DMS153 treated with DMSO at 0.1 percent for 48 hours (cell line): ENCODE measurements around the gene MBIP.
"Not testable (repeated sequence)": the region's sequence is repeated elsewhere in the genome, so short reads cannot be mapped to it uniquely, and the experiment has no call there.

ENCODE experiments used
- DNase-seq: peaks from one replicate; lab custom pipeline; 2025; ENCODE audit not compliant: unreplicated experiment; lab: John Stamatoyannopoulos, UW

MBIP gene, protein sequence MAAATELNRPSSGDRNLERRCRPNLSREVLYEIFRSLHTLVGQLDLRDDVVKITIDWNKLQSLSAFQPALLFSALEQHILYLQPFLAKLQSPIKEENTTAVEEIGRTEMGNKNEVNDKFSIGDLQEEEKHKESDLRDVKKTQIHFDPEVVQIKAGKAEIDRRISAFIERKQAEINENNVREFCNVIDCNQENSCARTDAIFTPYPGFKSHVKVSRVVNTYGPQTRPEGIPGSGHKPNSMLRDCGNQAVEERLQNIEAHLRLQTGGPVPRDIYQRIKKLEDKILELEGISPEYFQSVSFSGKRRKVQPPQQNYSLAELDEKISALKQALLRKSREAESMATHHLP

DNA sequence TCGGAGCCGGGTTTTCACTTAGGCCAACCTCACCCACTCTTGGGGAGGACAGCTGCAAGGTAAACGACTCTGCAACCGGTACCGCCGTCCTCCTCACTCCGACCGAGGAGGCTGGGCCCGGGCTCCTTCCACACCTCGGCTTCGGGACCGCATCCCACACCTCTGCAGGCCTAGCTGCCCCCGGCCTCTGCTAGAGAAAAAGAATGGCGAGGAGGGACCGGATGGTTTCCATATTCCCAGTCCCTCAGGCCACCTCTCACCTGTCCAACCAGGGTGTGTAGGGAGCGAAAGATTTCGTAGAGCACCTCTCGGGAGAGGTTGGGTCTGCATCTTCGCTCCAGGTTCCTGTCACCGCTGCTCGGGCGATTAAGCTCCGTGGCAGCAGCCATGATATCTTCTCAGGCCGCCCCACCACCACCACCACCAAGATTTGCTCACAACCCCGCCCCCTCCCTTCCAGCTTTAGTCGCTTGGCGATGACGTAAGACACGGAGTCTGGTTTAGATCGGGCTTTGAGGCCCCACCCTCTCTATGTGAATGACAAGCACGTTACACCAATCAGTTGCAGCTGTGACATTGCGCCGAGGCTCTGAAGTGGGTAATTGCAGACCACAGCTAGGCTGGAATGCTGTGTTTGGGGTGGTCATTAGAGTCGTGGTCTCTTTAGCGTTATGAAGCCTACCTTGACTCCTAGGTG is at the start of gene MBIP:
Gene MBIP, minus strand, starts transcription at position 438 of the 697 bp plus-strand sequence. Its CDS starts 49 bp downstream, at position 389.
- peak; percentile 88 for DNase-seq

DNA sequence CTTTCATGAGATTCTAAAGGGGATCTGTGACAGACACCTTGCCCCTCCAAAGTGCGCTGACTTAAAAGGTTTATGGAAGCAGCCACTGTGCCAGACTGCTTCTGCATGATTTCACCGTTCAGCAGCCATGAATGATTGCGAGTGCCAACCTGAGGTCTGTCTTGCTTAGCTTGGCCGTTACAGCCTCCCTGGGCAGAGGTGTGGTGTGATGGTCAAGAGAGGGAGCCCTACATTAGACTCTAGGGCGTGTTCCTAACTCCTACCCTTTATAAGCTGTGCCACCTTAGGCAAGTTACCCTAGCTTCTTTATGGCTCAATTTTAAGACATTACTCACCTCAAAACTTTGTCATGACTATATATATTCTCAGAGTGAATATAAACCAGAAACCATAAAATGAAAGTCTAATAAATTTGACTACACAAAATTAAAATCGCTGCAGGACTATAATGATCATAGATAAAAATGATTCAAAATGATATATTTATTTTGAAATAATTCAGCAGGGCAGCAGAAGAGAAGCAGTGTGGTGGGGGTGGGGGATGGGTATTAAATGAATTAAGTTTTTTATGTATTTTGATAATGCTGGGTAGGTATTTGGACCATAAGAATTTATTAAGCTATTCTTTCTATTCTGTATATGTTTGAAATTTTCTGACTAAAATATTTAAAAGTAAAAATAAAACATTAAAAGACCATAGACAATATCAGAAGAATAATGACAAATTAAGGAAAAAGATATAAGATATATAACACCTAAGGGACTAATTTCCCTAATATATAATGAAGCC is 47.7 kb upstream of the MBIP start:
- no peak for DNase-seq

DNA sequence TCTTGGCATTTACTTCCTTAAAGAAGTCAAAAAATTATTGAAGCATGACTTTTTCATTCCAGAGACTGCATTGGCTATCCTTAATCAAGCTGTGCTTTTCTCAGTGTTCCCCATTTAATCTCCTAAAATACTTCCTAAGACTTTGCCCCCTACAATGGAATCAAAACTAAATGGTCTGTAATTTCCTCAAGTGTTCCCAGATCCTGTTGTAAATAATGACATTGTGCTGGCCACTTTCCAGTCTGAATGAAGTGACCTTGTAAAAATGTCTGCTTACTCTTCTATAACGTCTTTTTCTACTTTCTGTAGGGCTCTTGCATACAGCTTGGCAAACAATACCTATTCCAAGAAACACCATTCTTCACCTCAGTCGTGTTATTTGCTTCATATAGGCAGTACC is 45.3 kb upstream of the MBIP start:
- DNase-seq = no peak

DNA sequence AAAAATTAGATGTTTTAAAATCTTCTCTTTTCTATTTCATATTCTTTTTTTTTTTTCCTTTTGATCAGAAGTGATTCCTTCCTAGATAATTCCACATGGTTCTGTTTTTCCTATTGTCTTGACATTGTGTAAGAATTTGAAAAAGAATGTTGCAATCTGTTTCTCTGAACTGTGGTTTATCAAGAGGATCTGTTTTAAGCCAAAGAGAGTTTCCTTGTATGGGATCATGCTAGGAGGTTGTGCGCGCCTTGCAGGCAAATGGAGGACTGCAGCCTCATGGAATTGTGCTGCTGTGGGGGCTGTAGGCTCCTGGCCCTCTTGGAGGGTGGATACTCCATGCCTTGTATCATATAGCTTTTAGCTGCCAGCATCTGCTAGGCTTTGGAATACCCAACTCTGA is 43.3 kb upstream of the MBIP start:
- DNase-seq = no peak

DNA sequence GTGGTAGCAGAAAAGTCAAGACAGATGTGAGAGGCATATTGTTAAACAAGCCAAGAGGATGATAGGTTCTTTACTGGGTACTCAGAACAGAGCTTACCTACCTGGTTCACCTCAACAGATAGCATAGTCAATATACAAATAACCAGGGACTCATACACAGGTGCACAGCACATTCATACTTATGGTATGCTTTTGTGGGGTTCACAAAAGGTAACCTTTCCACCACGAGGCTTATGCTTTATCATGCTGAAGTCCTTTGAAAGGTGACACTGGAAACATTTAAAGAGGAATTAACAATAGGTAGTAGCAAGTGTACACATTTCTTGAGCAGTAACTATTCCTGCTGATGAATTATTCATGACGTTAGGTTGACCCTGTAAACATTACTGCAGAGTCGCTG is 42.2 kb upstream of the MBIP start:
- no peak for DNase-seq

DNA sequence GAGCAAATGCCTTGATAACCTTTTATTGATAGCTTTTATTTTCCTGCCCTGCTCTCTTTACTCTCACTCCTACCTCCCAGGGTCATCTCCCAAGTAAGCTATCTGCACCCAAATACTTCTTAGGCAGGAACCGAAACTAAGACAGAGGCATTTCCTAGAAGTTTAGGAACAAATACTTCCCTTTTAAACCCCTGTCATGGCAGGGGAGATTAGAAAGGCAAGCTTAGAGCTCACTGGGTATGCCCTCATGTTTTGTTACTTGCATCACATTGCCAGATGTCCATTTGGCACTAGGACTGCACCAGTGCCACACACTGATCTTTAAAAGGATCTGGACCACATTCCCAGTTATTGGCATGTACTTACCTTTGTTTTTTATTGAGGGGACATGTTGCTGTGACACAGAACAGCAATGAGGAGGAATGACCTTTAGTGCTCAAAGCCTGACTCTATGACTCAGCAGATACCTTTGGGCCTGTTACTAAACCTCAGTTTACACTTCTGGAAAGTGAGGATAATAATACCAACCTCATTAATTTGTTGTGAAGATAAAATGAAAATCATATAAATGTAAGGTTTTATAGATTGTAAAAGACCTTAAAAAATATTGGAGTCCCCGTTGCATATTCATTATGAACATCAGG is 40.9 kb upstream of the MBIP start:
- DNase-seq = no peak

DNA sequence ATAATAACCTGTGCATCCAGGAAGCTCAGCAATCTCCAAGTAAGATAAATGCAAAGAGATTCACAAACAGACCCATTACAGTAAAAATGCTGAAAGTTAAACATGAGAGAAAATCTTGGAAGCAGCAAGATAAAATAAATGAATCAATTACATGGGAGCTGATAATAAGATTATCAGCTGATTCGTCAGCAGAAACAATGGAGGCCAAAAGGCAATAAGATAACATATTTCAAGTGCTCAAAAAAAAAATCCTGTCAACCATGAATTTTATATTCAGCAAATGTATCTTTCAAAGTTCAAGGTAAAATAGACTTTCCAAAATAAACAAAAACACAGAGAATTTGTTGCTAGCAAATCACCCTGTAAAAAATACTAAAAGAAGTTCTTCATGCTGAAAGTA is 36.4 kb upstream of the MBIP start:
- DNase-seq = no peak

DNA sequence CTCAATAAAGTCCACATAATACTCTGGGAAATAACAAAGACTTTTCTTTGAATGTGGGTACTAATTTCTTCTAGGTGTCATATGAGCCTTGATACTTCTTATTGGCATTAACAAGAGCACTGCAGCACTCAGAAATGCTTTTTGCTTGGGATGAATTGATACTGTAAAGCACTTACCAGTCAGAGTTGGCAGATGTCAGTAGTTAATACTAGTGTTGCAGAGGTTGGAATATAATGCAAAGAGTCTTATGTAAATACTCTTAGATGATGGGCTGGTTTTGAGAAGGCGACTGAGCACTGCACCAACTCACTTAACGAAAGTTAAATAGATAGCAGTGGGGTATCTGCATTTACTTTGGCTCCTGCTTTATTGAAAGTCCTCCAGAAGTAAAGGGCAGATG is 25.6 kb upstream of the MBIP start:
- DNase-seq = peak; percentile 92

DNA sequence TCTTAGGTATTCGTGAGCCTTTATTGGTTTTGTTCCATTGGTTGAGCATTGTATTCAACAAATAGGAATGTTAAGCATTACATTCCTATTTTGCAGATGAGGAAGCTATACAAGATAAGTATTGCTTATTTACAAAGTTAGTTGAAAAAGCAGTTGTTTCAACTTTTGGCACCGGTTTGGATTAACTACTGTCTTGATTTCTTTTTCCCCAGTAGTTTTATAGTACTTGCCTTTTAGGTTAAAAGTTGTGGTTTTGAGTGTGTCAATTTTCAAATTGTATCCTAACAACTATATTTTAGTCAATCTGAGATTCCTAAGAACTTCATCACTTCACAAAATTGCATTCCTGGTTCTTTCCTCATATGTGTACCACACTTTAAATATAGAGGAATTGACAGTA is 23.8 kb upstream of the MBIP start:
- no peak for DNase-seq

DNA sequence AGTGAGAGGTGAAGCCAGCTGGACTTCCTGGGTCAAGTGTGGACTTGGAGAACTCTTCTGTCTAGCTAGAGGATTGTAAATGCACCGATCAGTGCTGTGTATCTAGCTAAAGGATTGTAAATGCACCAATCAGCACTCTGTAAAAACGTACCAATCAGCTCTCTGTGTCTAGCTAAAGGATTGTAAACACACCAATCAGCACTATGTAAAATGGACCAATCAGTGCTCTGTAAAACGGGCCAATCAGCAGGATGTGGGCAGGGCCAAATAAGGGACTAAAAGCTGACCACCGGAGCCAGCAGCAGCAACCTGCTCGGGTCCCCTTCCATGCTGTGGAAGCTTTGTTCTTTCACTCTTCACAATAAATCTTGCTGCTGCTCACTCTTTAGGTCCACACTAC is 21.4 kb upstream of the MBIP start:
- not testable (repeated sequence) for DNase-seq

DNA sequence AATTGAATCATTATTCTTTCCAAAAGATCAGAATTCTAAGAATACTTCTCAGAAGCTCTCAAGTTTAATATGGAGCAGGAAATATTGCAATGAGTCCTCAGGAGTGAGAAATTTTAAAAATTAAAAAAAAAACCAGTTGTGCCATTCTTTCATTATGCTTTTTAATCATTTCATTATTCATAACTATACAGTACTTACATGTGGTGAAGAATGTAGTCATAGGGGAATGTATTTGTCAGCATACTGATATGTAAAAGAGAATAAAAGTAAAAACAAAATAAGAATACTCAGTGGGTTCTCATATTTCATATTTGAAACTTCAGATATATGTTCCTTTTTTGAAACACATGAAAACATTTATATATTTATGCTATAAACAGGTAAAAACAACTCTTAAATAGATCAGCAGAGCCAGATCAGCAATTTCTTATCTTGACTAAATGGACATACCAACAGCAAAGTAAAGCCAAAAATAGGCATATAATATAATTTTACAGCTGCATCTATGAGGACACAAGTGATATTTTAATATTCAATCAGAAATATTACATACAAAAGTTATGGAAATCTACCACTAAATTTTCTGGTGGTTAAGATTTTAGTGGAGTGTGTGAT is 19.9 kb upstream of the MBIP start:
- no peak for DNase-seq

DNA sequence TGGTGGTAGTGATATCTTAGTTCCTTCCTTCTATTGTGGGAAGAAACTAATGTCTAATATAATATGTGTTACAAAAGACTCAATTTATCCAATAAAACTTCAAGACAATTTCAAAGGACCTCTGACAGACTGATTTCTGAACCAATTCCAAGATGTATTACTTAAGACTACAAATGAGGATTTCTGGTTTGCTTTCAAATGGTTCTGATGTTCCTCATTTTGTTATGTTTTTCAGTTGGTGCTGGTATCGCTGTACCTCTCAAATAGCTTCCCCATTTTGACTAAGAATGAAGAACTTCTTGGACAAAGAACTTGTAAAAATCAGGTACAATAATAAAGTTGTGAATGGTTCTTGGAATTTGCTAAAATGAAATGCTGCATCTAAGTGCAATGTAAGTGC is 19.4 kb upstream of the MBIP start:
- no peak for DNase-seq

DNA sequence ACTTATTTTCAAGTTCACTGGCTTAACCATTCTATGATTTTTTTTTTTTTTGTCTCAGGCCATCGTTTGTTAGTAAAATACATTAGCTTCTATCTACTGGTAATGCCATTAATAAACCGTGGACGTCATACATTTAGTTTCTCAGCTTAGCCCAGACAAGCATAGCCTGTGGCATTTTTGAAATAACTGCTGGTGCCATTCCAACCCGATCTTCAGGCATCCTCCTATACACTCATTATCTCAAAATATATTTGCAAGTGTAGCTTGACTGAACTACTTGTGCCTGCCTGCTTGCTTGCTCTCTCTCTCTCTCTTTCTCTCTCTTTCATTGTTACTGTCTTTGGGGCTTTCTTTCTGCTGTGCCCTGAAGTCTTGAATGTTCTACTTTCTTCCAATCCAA is 12.7 kb upstream of the MBIP start:
- DNase-seq = no peak

DNA sequence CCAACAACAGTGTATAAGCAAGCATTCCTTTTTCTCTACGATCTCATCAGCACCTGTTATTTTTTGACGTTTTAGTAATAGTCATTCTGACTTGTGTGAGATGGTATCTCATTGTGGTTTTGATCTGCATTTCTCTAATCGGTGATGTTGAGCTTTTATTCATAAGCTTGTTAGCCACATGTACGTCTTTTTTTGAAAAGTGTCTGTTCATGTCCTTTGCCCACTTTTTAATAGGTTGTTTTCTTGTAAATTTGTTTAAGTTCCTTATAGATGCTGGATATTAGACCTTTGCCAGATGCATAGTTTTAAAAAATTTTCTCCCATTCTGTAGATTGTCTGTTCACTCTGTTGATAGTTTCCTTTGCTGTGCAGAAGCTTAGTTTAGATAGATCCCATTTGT is 7.1 kb upstream of the MBIP start:
- DNase-seq = not testable (repeated sequence)

DNA sequence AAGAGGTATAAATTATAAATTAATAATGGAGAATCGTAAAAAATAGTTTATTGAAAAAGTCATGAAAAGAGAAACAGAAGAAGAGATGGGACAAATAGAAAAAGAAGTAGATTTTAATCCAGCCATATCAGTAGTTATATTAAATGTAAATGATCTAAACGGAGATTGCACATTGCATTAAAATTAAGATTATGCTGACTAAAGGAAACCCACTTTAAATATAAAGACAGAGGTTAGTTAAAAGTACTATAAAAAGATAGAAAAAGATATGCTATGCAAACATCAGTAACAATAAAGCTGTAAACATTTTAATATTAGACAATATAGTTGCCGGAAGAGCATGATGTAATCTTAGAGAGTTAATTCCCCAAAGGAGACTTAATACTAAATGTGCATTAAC is 5.4 kb upstream of the MBIP start:
- no peak for DNase-seq

DNA sequence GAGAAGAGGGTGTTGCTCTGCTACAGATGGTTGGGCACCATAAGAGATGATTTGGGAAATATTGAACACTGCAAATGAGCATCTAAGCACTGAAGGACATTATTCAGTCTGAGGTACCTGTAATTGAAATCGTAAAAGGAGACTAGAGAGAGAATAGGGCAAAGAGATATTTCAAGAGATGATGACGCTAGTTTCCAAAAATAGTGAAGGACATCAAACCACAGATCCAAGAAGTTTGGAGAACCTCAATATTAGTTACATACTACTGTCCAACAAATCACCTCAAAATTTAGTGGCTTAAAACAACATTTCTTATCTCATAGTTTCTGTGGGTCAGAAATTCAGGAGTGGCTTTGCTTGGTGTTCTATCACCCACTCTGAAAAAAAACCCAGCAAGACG is 4.5 kb upstream of the MBIP start:
- DNase-seq = no peak

DNA sequence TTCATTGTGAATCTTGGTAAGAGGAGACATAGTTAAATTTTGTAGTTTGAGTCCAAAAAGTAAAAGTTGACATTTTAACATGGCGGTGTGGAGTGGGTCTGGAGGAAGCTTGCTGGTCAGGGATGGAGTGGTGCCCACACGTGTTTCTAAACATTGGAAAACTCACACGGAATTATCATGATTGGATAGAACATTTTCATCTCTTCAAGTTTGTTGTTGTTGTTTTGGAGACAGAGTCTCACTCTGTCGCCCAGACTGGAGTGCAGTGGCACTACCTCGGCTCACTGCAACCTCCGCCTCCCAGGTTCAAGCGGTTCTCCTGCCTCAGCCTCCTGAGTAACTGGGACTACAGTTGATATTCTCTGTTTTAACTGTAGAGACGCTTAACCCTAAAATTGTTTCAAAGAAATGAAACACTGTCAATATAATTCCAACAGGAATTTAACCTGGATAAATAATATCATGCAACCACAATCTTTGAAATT is 502 bp upstream of the MBIP start:
- DNase-seq = no peak

DNA sequence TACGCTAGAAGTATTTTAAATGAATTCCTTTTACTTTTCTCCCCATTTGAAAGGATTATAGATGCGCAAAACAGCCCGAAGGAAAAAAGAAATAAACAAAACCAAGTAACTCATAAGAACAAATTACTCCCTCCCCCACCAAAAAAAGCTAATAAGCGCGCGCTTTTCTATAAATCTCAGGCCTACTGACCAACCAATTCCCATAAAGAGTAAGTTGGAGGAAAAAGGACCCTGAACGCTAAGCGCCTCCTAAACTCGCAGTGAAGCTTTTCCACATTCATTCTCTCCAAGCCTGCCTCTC is 588 bp downstream of the MBIP start:
- no peak for DNase-seq

DNA sequence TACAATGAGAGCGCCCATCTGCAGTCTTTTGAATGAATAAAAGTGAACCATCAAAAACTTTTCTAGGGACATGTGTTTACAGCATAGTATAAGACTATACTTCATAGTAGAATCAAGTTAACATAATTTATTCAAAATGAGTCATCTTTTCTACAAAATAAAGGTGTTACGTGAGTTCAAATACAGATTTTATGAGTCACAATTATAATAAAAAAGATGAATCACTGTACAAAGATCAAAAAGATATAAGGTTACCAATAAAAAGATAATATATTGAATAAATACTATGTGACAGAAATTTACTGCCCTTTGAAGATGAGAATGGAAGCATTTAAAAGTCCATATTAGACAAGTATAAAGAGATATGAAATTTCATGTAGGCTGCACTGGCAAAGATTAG is 2.8 kb downstream of the MBIP start:
- no peak for DNase-seq

DNA sequence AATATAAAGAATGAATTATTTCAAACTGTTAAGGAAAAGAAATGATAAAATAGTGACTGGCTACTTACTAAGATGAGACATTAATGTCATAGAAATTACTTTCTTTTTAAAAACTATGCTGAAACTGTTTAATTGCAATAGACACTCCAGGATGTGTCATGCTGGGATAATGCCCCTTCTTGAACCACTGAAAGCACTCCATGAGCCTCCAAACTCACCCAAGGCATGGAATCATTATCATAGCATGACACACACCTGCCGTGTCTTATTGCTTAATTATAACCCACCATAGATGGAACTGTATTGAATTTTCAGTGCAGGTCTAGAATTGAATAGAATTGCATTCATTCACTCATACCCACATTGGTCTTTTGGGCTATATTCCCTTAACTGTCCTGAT is 4.3 kb downstream of the MBIP start:
- DNase-seq = no peak
